Small intestine (tissue), 7 donors: ENCODE measurements around the gene NUDCD3. TPM values are rescaled to one million over a fixed set of nuclear protein-coding genes. Genes with fewer than 3 reads are reported as not detected.
"Not testable (repeated sequence)": the region's sequence is repeated elsewhere in the genome, so short reads cannot be mapped to it uniquely, and the experiment has no call there.

Experiments used
- DNase-seq, 2 donors: peaks; one replicate each; pipeline versions ENCODE4 v3.0.0 to v3.0.0-alpha.2; 2013
- FAIRE-seq: peaks from 2 replicates; lab custom pipeline; 2012; peaks lifted over from hg19 to GRCh38; lab: Jason Lieb, UNC
- H3K27ac ChIP-seq, 3 donors: one replicate each; pipeline ENCODE4 v1.5.1; 2013; ENCODE audit warnings: low read length in 2 of 3, mild to moderate bottlenecking in 2 of 3, control low read depth in 1 of 3, inconsistent platforms in 1 of 3, low read depth in 1 of 3, moderate library complexity in 1 of 3
- H3K27me3 ChIP-seq, 3 donors: one replicate each; pipeline ENCODE4 v1.6.1; 2013; ENCODE audit warnings: low read length in 3 of 3, inconsistent platforms in 1 of 3; ENCODE audit not compliant: control insufficient read depth in 3 of 3, insufficient read depth in 3 of 3
- H3K36me3 ChIP-seq, 3 donors: one replicate each; pipeline ENCODE4 v1.6.1; 2013; ENCODE audit warnings: low read length in 3 of 3, inconsistent platforms in 1 of 3, low read depth in 1 of 3, mild to moderate bottlenecking in 1 of 3, moderate library complexity in 1 of 3; ENCODE audit not compliant: control insufficient read depth in 3 of 3, insufficient read depth in 2 of 3
- H3K4me1 ChIP-seq, 3 donors: one replicate each; pipeline ENCODE4 v1.6.1; 2013; ENCODE audit warnings: low read length in 2 of 3, inconsistent platforms in 1 of 3, low read depth in 1 of 3, mild to moderate bottlenecking in 1 of 3, moderate library complexity in 1 of 3; ENCODE audit not compliant: control insufficient read depth in 3 of 3, insufficient read depth in 2 of 3
- H3K4me3 ChIP-seq, 3 donors: one replicate each; pipeline ENCODE4 v1.5.1; 2013; ENCODE audit warnings: low read length in 3 of 3, control low read depth in 1 of 3, inconsistent platforms in 1 of 3, low read depth in 1 of 3, mild to moderate bottlenecking in 1 of 3, moderate library complexity in 1 of 3
- H3K9me3 ChIP-seq, 2 donors: one replicate each; pipeline ENCODE4 v1.6.1; 2013; ENCODE audit warnings: low read depth in 1 of 2, low read length in 1 of 2; ENCODE audit not compliant: control insufficient read depth in 2 of 2, insufficient read depth in 1 of 2
- WGBS, 3 donors: extraction: QIAGEN DNeasy Blood & Tissue Kit; methylation state at CpG; one replicate each; pipeline ENCODE4 v1.1.7; 2013; 5-methylcytosine and 5-hydroxymethylcytosine counted together
- polyA plus RNA-seq, 4 donors: library from polyadenylated mRNA; stranded (reverse) in 3 of 4; unstranded in 1 of 4; fragments of 200-250 nt in 3 of 4; fragments of 120-200 nt in 1 of 4; gene quantifications; one replicate each; pipeline versions ENCODE4 v1.2.1 to v1.2.3, GENCODE V29; 2013
- donor health status: healthy with polysubstance abuse.
- donor health status: control.
- donor health status: control.
- donor health status: Bipolar disorder and iron deficiency.
- donor health status: healthy.

The NUDCD3 gene
- polyA plus RNA-seq, 4 donors: 13.4 to 67.0 (median 25.6) TPM

DNA sequence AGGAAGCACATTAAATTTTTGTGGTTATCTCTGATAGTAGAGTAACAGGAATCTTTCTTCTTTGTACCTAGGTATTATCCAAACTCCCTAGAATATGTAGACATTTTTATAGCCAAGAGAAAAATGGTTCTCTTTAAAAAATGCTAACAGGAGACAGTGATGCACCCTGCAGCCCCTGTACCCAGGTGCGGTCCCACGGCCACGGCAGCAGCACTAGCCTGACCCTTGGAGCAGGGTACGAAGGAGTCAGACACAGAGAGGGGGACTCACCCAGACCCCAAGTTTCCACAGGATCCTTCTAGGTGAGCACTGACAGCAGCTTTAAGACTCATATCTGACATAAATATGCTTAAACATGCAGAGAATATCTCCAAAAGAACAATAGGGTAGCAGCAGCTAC, 60.4 kb downstream of the NUDCD3 start:
- no peaks in the 10 kb centered on the region for H3K27me3 ChIP-seq
- H3K4me3 ChIP-seq: no peak overlapping the region
- no peaks in the 10 kb centered on the region for H3K4me1 ChIP-seq
- no peak for FAIRE-seq
- H3K36me3 ChIP-seq: peaks cover 2 to 48% (median 6%) of the 10 kb centered on the region in 3 donors
- no peak overlapping the region for H3K27ac ChIP-seq
- no peak for DNase-seq
- WGBS, 3 donors: 90 to 92% (median 91%) methylated on average over 4 of the region's 4 CpGs
- H3K9me3 ChIP-seq: no peaks in the 10 kb centered on the region

DNA sequence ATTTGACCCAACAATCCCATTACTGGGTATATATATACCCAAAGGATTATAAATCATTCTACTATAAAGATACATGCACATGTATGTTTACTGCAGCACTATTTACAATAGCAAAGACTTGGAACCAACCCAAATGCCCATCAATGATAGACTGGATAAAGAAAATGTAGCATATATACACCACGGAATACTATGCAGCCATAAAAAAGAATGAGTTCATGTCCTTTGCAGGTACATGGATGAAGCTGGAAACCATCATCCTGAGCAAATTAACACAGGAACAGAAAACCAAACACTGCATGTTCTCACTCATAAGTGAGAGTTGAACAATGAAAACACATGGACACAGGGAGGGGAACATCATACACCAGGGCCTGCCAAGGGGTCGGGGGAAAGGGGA, 65.7 kb downstream of the NUDCD3 start:
- 89 to 95% (median 90%) methylated on average over 2 of the region's 2 CpGs for WGBS, 3 donors
- H3K36me3 ChIP-seq: peaks cover 2 to 20% (median 6%) of the 10 kb centered on the region in 3 donors
- DNase-seq, H3K4me3 ChIP-seq, H3K27me3 ChIP-seq, FAIRE-seq, H3K27ac ChIP-seq, H3K4me1 ChIP-seq, H3K9me3 ChIP-seq: not testable (repeated sequence)

GRCh38 chr7:44416941-44417340, 73.5 kb downstream of the NUDCD3 start:
- no peak for DNase-seq
- peaks cover 2 to 21% (median 7%) of the 10 kb centered on the region in 3 donors for H3K36me3 ChIP-seq
- H3K27ac ChIP-seq: no peak overlapping the region
- H3K9me3 ChIP-seq: peaks cover 0 to under 1% of the 10 kb centered on the region in 2 donors
- no peak for FAIRE-seq
- WGBS, 3 donors: 94 to 95% (median 95%) methylated on average over 6 of the region's 6 CpGs
- H3K27me3 ChIP-seq: no peaks in the 10 kb centered on the region
- no peak overlapping the region for H3K4me3 ChIP-seq
- H3K4me1 ChIP-seq: no peaks in the 10 kb centered on the region

DNA sequence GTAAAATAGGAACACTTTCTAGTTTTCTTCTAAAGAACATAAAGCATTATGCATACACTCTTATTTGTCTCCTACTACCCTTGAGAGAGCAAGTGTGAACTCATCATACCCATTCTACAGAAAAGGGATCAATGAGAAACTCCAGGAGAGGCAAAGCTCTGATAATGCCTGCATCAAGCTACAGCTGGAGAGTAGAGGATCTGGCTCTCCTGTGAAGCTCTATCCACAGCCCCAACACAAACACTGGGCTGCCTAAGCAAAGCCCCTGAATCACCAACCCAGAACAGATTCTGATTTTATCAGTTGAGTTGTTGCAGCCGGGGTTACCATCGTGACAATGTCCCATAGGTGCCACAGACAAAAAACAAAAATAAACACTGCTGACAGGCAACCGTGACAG, 74.9 kb downstream of the NUDCD3 start:
- H3K27ac ChIP-seq: no peak overlapping the region
- DNase-seq (no peak), FAIRE-seq (no peak)
- H3K4me1 ChIP-seq: no peaks in the 10 kb centered on the region
- H3K27me3 ChIP-seq: no peaks in the 10 kb centered on the region
- peaks cover 3 to 23% (median 7%) of the 10 kb centered on the region in 3 donors for H3K36me3 ChIP-seq
- peaks cover 0 to 4% of the 10 kb centered on the region in 2 donors for H3K9me3 ChIP-seq
- no peak overlapping the region for H3K4me3 ChIP-seq
- WGBS, 3 donors: 88 to 93% (median 90%) methylated on average over 3 of the region's 3 CpGs

DNA sequence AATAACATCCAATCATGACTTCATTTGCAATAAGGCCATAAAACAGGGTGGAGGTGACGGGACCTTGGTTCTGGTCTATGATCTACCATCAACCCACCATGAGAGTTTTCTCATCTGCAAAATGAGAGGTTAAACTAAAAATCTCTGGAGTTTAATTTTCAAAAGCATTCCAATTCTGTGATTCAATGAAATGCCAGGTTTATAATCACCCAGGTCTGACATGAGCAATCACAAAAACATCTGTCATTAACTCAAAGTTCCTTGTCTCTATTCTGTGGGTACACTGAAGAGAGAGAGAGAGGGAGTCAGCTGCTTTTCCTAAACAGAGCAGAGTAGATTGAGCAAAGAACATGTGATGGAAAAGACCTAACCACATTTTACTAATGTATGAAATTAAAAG, 75.4 kb downstream of the NUDCD3 start:
- no peak overlapping the region for H3K4me3 ChIP-seq
- no peak overlapping the region for H3K27ac ChIP-seq
- no peaks in the 10 kb centered on the region for H3K4me1 ChIP-seq
- H3K27me3 ChIP-seq: no peaks in the 10 kb centered on the region
- no peak for DNase-seq
- peaks cover 0 to 4% of the 10 kb centered on the region in 2 donors for H3K9me3 ChIP-seq
- WGBS, 3 donors: 70 to 90% (median 74%) methylated on average over 1 of the region's 1 CpG
- H3K36me3 ChIP-seq: peaks cover 3 to 24% (median 7%) of the 10 kb centered on the region in 3 donors
- FAIRE-seq: no peak

DNA sequence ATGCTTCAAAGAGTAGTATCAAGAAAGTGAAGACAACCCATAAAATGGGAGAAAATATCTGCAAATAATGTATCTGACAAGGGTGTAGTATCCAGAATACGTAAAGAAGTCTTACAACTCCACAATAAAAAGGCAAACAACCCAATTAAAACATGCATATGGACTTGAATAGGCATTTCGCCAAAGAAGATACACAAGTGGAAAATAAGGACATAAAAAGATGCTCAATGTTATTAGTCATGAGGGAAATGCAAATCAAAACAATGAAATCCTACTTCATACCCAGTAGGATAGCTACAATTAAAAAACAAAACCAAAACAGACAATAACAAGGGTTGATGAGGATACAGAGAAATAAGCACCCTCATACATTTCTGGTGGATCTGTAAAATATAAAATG, 79.2 kb downstream of the NUDCD3 start:
- H3K27ac ChIP-seq: no peak overlapping the region
- 97 to 98% (median 97%) methylated on average over 2 of the region's 2 CpGs for WGBS, 3 donors
- no peaks in the 10 kb centered on the region for H3K4me1 ChIP-seq
- H3K36me3 ChIP-seq: peaks cover 2 to 13% (median 3%) of the 10 kb centered on the region in 3 donors
- FAIRE-seq (no peak), DNase-seq (no peak)
- peaks cover 0 to 4% of the 10 kb centered on the region in 2 donors for H3K9me3 ChIP-seq
- H3K27me3 ChIP-seq: no peaks in the 10 kb centered on the region
- H3K4me3 ChIP-seq: no peak overlapping the region

- Histone ChIP-seq H3K4me3 (no peak overlapping the region), H3K9me3 (peaks cover 0 to 4% of the 10 kb centered on the region in 2 donors), H3K4me1 (no peaks in the 10 kb centered on the region), H3K27me3 (no peaks in the 10 kb centered on the region), H3K36me3 (peaks cover 3 to 30% (median 12%) of the 10 kb centered on the region in 3 donors), H3K27ac (no peak overlapping the region)
- DNase-seq (no peak), FAIRE-seq (no peak)
- WGBS, 3 donors: 80 to 94% (median 92%) methylated on average over 3 of the region's 3 CpGs
These were observed 81.9 kb downstream of the NUDCD3 start for GRCh38 chr7:44408596-44408995.

GRCh38 chr7:44403775-44404174, 86.7 kb downstream of the NUDCD3 start:
- H3K36me3 ChIP-seq: peaks cover 0 to 60% (median 17%) of the 10 kb centered on the region in 3 donors
- no peaks in the 10 kb centered on the region for H3K27me3 ChIP-seq
- no peak overlapping the region for H3K4me3 ChIP-seq
- WGBS, 3 donors: 98 to 100% (median 98%) methylated on average over 2 of the region's 2 CpGs
- H3K4me1 ChIP-seq: no peaks in the 10 kb centered on the region
- no peak overlapping the region for H3K27ac ChIP-seq
- FAIRE-seq (no peak), DNase-seq (no peak)
- no peaks in the 10 kb centered on the region for H3K9me3 ChIP-seq

- DNase-seq: no peak
- Histone ChIP-seq H3K27ac (no peak overlapping the region), H3K4me1 (no peaks in the 10 kb centered on the region), H3K27me3 (no peaks in the 10 kb centered on the region), H3K4me3 (no peak overlapping the region), H3K9me3 (no peaks in the 10 kb centered on the region), H3K36me3 (peaks cover 0 to 65% (median 17%) of the 10 kb centered on the region in 3 donors)
- no peak for FAIRE-seq
- WGBS, 3 donors: 96 to 99% (median 98%) methylated on average over 4 of the region's 4 CpGs
These were observed 87.2 kb downstream of the NUDCD3 start for GRCh38 chr7:44403176-44403759.
